Stimulated activated CD8-positive, alpha-beta memory T cell treated with anti-CD3 and anti-CD28 coated beads, Interleukin-15, amount 100 ng/mL, for 4 hours (primary cell): ENCODE results near the gene AQP3.
"Not testable (repeated sequence)": the region's sequence is repeated elsewhere in the genome, so short reads cannot be mapped to it uniquely, and the experiment has no call there.

Experiments
- DNase-seq, 2 donors: peaks; one replicate each; pipeline ENCODE4 v3.0.0-alpha.2; 2020; ENCODE audit warnings: low read depth in 2 of 2

Gene AQP3

GRCh38 chr9:33465096-33465495 is 17.7 kb upstream of the AQP3 start:
- DNase-seq, result no peak

- DNase-seq, result no peak
Measured at GRCh38 chr9:33464045-33464636, 16.7 kb upstream of the AQP3 start.

GRCh38 chr9:33463151-33463550 is 15.8 kb upstream of the AQP3 start:
- DNase-seq, result no peak

GRCh38 chr9:33461492-33461891 is 14.1 kb upstream of the AQP3 start:
- DNase-seq, result no peak

- no peak for DNase-seq
Measured at GRCh38 chr9:33460854-33461253, 13.5 kb upstream of the AQP3 start.

- DNase-seq, result no peak
Measured at GRCh38 chr9:33459115-33459514, 11.7 kb upstream of the AQP3 start.

- DNase-seq, result peak; percentile 48 to 67
Measured at GRCh38 chr9:33458444-33458843, 11.1 kb upstream of the AQP3 start.

GRCh38 chr9:33455945-33456344 is 8.6 kb upstream of the AQP3 start:
- DNase-seq, result no peak

GRCh38 chr9:33455456-33455855 is 8.1 kb upstream of the AQP3 start:
- DNase-seq, result not testable (repeated sequence)

- DNase-seq, result not testable (repeated sequence)
Measured at GRCh38 chr9:33454661-33455026, 7.3 kb upstream of the AQP3 start.

- DNase-seq, result no peak
Measured at GRCh38 chr9:33453999-33454660, 6.7 kb upstream of the AQP3 start.

- no peak for DNase-seq
Measured at GRCh38 chr9:33453286-33453860, 6.0 kb upstream of the AQP3 start.

- peak; percentile 25 to 34 for DNase-seq
Measured at GRCh38 chr9:33452828-33453271, 5.5 kb upstream of the AQP3 start.

GRCh38 chr9:33450621-33451146 is 3.3 kb upstream of the AQP3 start:
- DNase-seq, result no peak

GRCh38 chr9:33449715-33450114 is 2.3 kb upstream of the AQP3 start:
- no peak for DNase-seq

GRCh38 chr9:33447799-33448553 is 583 bp upstream of the AQP3 start:
- no peak for DNase-seq

- DNase-seq, result peak in 1 of 2 donors; percentile 13
Measured at GRCh38 chr9:33446240-33446945, 1.0 kb downstream of the AQP3 start.

- no peak for DNase-seq
Measured at GRCh38 chr9:33445389-33446239, 1.8 kb downstream of the AQP3 start.

GRCh38 chr9:33443464-33444154 is 3.8 kb downstream of the AQP3 start:
- DNase-seq, result no peak

GRCh38 chr9:33443047-33443446 is 4.3 kb downstream of the AQP3 start:
- DNase-seq, result no peak
